ENCODE data around the gene SPEF1.

- peak in 2 of 3 donors; percentile 38 to 61 for TF ChIP-seq POLR2AphosphoS5 (IDR thresholded peaks at IDR 0.05)
- no peak for TF ChIP-seq POLR2A (IDR thresholded peaks at IDR 0.05)
- TF ChIP-seq CTCF (IDR thresholded peaks at IDR 0.05 in 8 of 11, conservative IDR thresholded peaks at IDR 0.05 in 3 of 11) = no peak
Observed at GRCh38 chr20:3823881-3824280, 42.6 kb upstream of the SPEF1 start.
